Activated CD8-positive, alpha-beta memory T cell treated with anti-CD3 and anti-CD28 coated beads, Interleukin-2, amount 50 U/mL, for 4 hours (primary cell): ENCODE data around the gene CLRN1.

Experiments
- DNase-seq: peaks from one replicate; pipeline ENCODE4 v3.0.0-alpha.2; 2020

CLRN1 gene

GRCh38 chr3:150917951-150918350 lies 54.6 kb downstream of the CLRN1 start:
- DNase-seq, result no peak

DNA sequence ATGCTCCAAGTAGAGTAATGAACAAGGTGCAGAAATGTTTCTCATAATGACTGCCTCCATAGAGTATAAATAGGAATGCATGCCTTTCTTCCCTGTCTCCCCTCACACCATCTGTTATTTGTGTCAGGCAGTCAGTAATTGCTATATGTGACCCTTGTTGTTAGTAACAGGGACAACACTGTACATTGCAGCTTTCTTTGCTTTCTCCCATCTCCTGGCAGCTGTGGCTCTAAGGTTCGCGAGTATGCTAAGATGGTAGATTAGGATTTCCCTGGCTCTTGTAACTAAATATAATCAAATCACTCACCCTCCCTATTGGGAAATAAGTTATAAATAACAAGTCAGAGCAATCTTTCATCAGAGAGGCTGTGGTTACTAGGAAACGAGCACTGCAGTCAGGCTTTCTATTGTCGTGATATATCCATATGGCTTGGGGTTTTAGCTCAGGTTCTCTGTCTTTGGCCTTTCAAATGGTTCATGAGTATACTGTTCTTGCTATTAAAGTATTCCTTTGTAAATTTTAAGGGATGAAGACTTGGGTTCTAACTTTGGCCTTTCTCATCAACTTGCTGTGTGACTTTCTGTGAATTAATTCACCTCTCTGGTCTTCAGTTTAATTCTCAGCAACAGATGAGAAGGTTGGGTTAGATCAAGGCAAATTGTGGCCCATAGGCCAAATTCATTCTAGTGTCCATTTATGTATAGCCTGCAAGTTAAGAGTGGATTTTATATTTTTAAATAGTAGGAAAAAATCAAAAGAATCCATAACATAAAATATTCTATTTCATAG lies 59.2 kb downstream of the CLRN1 start:
- no peak for DNase-seq

GRCh38 chr3:150912501-150912900 lies 60.0 kb downstream of the CLRN1 start:
- no peak for DNase-seq

DNA sequence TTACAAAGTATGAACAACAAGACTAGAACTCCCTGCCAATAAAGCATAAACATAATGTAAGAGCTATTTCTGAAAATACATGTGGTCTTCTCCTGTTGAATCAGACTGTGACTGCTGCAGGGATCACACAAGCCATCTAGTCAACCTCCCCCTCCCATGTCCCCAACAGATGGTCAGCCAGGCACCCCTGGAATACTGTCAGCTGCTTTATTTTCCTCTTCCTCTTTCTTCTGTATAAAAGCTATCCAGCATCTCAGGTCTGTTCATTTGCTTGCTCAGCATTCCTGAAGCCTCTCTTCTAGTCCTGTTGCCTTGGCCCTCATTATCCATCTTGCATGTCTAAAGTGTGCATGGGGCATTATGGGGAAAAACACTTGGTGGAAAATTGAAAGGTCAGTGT lies 60.8 kb downstream of the CLRN1 start:
- DNase-seq, result no peak

GRCh38 chr3:150906461-150906860 lies 66.1 kb downstream of the CLRN1 start:
- no peak for DNase-seq

DNA sequence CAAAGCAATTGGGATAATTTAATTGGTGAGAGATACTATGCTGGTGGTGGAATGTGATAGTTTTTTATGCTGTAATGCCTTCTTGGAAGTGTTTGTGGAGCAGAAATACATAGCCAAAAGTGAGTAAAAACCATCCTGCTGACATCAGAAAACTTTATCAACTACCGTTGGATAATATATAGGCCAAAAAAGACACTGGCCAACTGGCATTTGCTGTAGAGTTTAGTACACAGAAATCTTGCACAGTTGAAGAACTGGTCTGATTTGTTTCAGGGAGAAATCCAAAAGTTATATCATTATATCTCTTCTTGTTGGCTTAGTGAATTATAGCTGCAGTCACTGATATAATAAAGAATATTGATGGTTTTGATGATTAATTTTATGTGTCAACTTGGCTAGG lies 66.8 kb downstream of the CLRN1 start:
- DNase-seq, result no peak

DNA sequence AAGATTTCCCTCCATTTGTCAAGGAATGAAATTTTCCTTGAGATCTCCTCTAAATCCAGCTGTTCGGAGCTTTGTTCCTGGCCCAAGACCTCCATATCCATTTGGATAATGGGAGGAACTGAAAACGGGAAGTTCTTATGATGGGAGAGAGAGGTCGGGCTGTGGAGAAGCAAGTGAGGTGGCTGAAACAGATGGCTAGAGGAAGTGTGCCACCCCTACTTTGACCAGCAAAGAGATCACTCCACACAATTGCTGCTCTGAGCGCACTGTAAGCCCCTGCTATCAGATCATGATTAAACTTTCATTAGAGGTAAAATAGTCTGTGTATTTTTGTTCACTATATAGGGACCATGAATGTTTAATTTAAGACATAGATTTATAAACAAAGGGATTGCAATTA lies 67.2 kb downstream of the CLRN1 start, which contains the start of gene MINDY4B:
Gene MINDY4B (minus strand): TSS at position 101 of the 400 bp plus-strand sequence. CDS start 0 bp downstream, at position 101.
- DNase-seq, result no peak

DNA sequence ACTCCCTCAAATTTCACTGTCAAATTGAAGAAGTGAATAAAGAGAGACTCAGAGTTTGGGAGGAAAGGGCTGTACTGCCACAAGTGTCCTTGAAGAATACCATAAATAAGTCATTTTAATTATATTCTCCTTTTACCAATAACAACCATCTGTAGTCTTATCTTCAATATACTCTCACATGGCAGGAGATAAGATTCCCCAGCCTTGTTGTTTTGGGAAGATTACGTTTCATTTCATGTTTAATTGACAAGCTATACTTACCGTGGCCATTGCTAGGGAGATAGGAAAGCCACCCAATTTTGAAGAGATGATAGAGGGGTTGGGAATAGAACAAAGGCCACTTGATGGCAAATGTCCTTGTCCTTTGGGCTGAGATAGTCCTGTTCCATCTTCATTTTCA lies 69.5 kb downstream of the CLRN1 start:
- DNase-seq, result no peak

GRCh38 chr3:150901793-150902192 lies 70.7 kb downstream of the CLRN1 start:
- DNase-seq, result no peak

- no peak for DNase-seq
Observed at GRCh38 chr3:150899141-150899540, 73.4 kb downstream of the CLRN1 start.

- no peak for DNase-seq
Observed at GRCh38 chr3:150898046-150898754, 74.3 kb downstream of the CLRN1 start.

- DNase-seq, result no peak
Observed at GRCh38 chr3:150897592-150897991, 74.9 kb downstream of the CLRN1 start.

- no peak for DNase-seq
Observed at GRCh38 chr3:150890831-150891230, 81.7 kb downstream of the CLRN1 start.

GRCh38 chr3:150890295-150890694 lies 82.2 kb downstream of the CLRN1 start:
- DNase-seq, result no peak

DNA sequence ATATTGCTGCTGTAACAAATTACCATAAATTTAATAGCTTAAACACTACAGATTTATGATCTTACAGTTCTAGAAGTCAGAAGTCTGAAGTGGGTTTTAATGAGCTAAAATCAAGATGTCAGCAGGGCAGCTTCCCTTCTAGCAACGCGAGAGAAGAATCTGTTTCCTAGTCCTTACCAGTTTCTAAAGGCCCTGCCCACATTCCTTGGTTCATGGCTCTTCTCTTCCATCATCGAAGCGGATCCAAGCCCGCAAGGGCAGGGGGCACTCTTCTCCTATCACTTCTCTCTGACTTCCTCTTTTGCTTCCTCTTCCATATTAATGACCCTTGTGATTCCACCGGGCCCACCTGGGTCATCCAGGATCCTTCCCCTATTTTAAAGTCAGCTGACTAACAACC lies 83.4 kb downstream of the CLRN1 start:
- DNase-seq, result no peak

DNA sequence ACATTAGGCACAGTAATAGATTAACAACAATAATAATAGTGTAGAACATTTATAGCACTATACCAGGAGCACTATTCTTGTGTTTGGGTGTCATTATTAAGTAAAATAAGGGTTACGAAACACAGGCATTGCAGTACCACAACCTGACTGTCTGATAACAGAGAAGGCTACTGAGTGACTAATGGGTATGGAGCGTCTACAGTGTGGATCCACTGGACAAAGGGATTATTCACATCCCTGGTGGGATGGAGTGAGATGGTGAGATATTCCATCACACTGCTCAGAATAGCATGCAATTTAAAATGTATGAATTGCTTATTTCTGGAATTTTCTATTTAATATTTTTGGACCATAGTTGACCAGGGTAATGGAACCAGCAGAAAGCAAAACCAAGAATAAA lies 85.5 kb downstream of the CLRN1 start:
- no peak for DNase-seq

- no peak for DNase-seq
Observed at GRCh38 chr3:150885535-150885934, 87.0 kb downstream of the CLRN1 start.

GRCh38 chr3:150878996-150879575 lies 93.4 kb downstream of the CLRN1 start:
- no peak for DNase-seq

GRCh38 chr3:150878290-150878689 lies 94.2 kb downstream of the CLRN1 start:
- no peak for DNase-seq

- DNase-seq, result no peak
Observed at GRCh38 chr3:150877303-150877702, 95.2 kb downstream of the CLRN1 start.

DNA sequence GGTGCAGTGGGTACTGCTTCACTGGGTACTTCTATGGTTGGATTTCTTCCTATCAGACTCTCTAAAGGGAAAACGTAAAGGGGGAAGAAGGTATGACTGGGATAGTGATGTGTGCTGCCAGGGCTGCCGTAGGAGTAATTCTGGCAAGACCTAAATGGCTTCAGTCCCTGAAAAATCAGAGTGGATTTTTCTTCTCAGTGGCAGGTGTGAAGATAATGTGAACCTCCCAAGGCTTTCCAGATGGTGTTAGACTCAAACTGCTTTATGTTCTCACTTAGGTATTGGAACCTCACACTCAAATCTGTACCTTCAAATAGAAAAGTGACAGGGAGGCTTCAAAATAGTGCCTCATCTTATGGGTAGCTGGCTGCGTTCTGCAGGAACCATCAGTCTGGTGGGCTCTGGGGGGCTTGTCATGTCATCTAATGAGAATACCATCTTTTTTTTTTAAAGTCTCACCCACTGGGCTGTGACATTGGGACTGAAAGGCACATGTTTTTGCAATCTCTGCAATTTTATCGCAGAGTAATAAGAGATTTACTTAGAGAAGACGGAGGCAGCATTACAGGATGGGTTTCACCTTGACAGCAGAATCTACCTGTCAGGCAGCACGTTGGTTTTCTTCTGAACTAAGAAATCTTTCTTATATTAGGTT lies 95.8 kb downstream of the CLRN1 start:
- DNase-seq, result no peak
